ENCODE data around the gene TMEM145. TPM values are rescaled to one million over a fixed set of nuclear protein-coding genes. Genes with fewer than 3 reads are reported as not detected.

Gene TMEM145
- total RNA-seq, 1 experiment from 2014 or later: 4.9 TPM

DNA sequence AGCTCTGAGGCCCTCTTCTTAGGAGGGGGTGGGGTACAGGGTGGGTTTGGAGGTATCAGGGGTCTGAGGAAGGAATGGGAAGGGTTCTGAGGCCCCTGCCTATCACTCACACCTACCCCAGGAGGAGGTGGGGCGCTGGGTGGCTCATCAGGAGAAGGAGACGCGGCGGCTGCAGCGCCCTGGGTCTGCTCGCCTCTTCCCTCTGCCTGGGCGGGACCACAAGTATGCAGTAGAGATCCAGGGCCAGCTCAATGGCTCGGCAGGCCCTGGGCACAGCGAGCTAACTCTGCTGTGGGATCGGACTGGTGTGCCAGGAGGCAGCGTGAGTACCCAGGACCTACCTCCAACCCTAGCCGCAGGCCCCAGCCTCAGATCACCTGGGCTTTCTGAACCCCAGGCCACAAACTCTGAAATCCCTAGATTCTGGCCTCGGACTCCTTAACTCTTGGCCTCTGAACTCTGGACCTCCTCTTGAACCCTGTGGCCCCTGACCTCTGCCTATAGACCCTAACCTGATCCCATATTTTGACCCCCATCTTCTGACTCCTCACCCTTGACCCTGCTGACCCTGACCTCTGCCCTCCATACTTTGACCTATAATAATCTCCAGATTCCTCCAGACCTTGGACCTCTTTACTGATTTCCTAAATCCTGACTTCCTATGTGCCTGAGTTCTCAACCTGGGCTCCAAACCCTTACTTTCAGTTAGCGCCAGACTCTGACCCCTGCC is 36.4 kb downstream of the TMEM145 start:
- TF ChIP-seq, protein P1, sequence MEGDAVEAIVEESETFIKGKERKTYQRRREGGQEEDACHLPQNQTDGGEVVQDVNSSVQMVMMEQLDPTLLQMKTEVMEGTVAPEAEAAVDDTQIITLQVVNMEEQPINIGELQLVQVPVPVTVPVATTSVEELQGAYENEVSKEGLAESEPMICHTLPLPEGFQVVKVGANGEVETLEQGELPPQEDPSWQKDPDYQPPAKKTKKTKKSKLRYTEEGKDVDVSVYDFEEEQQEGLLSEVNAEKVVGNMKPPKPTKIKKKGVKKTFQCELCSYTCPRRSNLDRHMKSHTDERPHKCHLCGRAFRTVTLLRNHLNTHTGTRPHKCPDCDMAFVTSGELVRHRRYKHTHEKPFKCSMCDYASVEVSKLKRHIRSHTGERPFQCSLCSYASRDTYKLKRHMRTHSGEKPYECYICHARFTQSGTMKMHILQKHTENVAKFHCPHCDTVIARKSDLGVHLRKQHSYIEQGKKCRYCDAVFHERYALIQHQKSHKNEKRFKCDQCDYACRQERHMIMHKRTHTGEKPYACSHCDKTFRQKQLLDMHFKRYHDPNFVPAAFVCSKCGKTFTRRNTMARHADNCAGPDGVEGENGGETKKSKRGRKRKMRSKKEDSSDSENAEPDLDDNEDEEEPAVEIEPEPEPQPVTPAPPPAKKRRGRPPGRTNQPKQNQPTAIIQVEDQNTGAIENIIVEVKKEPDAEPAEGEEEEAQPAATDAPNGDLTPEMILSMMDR (conservative IDR thresholded peaks at IDR 0.05; ENCODE audit: low read depth, low read length): no peak
- no peak for TF ChIP-seq EZH2 (IDR thresholded peaks at IDR 0.05; ENCODE audit: borderline replicate concordance, low read depth, low read length, poor library complexity, severe bottlenecking)
- H3K9me3 ChIP-seq (ENCODE audit: low read depth, low read length, poor library complexity, severe bottlenecking): no peaks in the 10 kb centered on the region
- H3K4me3 ChIP-seq (ENCODE audit: low read depth, low read length, poor library complexity, severe bottlenecking): no peak overlapping the region
- CTCF ChIA-PET: interaction anchor here (0.6 to 0.7 kb wide), 2 partner anchors 31 to 98 kb away, joined by 6 read pairs; no protein-coding TSS in a partner anchor
- no TSS peak for BruUV-seq (replicated peaks)
- no peak for DNase-seq (ENCODE audit: low spot score)
- no peaks in the 10 kb centered on the region for H3K4me1 ChIP-seq (ENCODE audit: insufficient read depth, low read length, poor library complexity, severe bottlenecking)
- intact Hi-C loops (cut with micrococcal nuclease; ENCODE audit: unreplicated experiment): no loop called here
- H3K27me3 ChIP-seq (replicated peaks; ENCODE audit: insufficient read depth, low read depth, low read length, poor library complexity): no peaks in the 10 kb centered on the region
- POLR2A ChIA-PET (ENCODE audit: low non-redundant PET): no interaction called here
- H3K36me3 ChIP-seq (ENCODE audit: insufficient read depth, low read length, poor library complexity, severe bottlenecking): peaks cover 5% of the 10 kb centered on the region
- H3K27ac ChIP-seq (ENCODE audit: low read depth, low read length, poor library complexity, severe bottlenecking): no peak overlapping the region

GRCh38 chr19:42350417-42350816 is 37.3 kb downstream of the TMEM145 start:
- H3K4me3 ChIP-seq (ENCODE audit: low read depth, low read length, poor library complexity, severe bottlenecking): no peak overlapping the region
- no TSS peak for BruUV-seq (replicated peaks)
- ChIA-PET POLR2A (ENCODE audit: low non-redundant PET) (no interaction called here), CTCF (interaction anchor here (0.7 kb wide), 1 partner anchor 702 kb away, joined by 3 read pairs; no protein-coding TSS in a partner anchor)
- H3K27ac ChIP-seq (ENCODE audit: low read depth, low read length, poor library complexity, severe bottlenecking): no peak overlapping the region
- H3K27me3 ChIP-seq (replicated peaks; ENCODE audit: insufficient read depth, low read depth, low read length, poor library complexity): no peaks in the 10 kb centered on the region
- peaks cover 1% of the 10 kb centered on the region for H3K36me3 ChIP-seq (ENCODE audit: insufficient read depth, low read length, poor library complexity, severe bottlenecking)
- intact Hi-C loops (cut with micrococcal nuclease; ENCODE audit: unreplicated experiment): no loop called here
- H3K9me3 ChIP-seq (ENCODE audit: low read depth, low read length, poor library complexity, severe bottlenecking): no peaks in the 10 kb centered on the region
- no peaks in the 10 kb centered on the region for H3K4me1 ChIP-seq (ENCODE audit: insufficient read depth, low read length, poor library complexity, severe bottlenecking)
- DNase-seq (ENCODE audit: low spot score): no peak
- no peak for TF ChIP-seq EZH2 (IDR thresholded peaks at IDR 0.05; ENCODE audit: borderline replicate concordance, low read depth, low read length, poor library complexity, severe bottlenecking)
- TF ChIP-seq, protein P1 (conservative IDR thresholded peaks at IDR 0.05; ENCODE audit: low read depth, low read length): no peak

- Histone ChIP-seq H3K36me3 (ENCODE audit: insufficient read depth, low read length, poor library complexity, severe bottlenecking) (no peaks in the 10 kb centered on the region), H3K4me1 (ENCODE audit: insufficient read depth, low read length, poor library complexity, severe bottlenecking) (no peaks in the 10 kb centered on the region), H3K27me3 (replicated peaks; ENCODE audit: insufficient read depth, low read depth, low read length, poor library complexity) (no peaks in the 10 kb centered on the region), H3K4me3 (ENCODE audit: low read depth, low read length, poor library complexity, severe bottlenecking) (no peak overlapping the region), H3K9me3 (ENCODE audit: low read depth, low read length, poor library complexity, severe bottlenecking) (no peaks in the 10 kb centered on the region), H3K27ac (ENCODE audit: low read depth, low read length, poor library complexity, severe bottlenecking) (no peak overlapping the region)
- ChIA-PET POLR2A (ENCODE audit: low non-redundant PET) (no interaction called here), CTCF (no interaction called here)
- no peak for DNase-seq (ENCODE audit: low spot score)
- intact Hi-C loops (cut with micrococcal nuclease; ENCODE audit: unreplicated experiment): no loop called here
- BruUV-seq (replicated peaks): no TSS peak
- TF ChIP-seq EZH2 (IDR thresholded peaks at IDR 0.05; ENCODE audit: borderline replicate concordance, low read depth, low read length, poor library complexity, severe bottlenecking): no peak
- TF ChIP-seq, protein P1 (conservative IDR thresholded peaks at IDR 0.05; ENCODE audit: low read depth, low read length): no peak
Measured at GRCh38 chr19:42351079-42351735, 38.1 kb downstream of the TMEM145 start.

Measured in A673 (cell line).